ENCODE data around the gene HPSE2.
"Not testable (repeated sequence)": the region's sequence is repeated elsewhere in the genome, so short reads cannot be mapped to it uniquely, and the experiment has no call there.

Gene HPSE2

DNA sequence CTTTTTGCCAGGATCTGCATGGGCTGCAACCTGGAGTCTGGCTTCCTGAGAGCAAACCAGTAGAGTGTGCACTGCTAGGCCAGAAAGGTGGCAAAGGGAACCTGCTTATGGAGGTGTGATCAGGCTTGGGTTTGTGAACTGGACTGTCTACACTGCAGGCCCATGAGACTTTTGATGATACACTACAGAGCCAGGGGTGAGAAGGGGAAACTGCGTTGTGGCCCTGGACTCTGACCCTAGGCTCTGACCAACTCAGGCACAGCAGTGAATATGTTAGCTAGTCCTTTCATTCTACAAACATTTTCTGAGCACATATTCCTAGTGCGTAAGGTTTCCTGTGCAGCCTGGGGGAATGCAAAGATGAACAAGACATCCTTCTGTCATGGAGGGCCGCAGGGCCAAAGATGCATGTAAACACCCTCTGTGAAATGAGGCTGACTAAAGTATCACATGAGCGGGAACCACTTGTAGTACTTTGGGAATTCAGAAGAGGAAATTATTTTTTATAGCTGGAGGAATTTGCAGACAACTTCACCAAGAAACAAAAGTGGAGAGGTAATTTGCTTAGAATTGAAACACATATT lies 725.1 kb downstream of the HPSE2 start:
- no peak overlapping the region for H3K4me3 Mint-ChIP-seq
- H3K4me1 Mint-ChIP-seq: no peaks in the 10 kb centered on the region
- no peaks in the 10 kb centered on the region for H3K36me3 Mint-ChIP-seq
- H3K27ac Mint-ChIP-seq: no peak overlapping the region
- peaks cover 3% of the 10 kb centered on the region for H3K27me3 Mint-ChIP-seq
- no peaks in the 10 kb centered on the region for H3K9me3 Mint-ChIP-seq

- no peaks in the 10 kb centered on the region for H3K9me3 Mint-ChIP-seq
- H3K27ac Mint-ChIP-seq: no peak overlapping the region
- no peaks in the 10 kb centered on the region for H3K36me3 Mint-ChIP-seq
- no peaks in the 10 kb centered on the region for H3K4me1 Mint-ChIP-seq
- peaks cover 3% of the 10 kb centered on the region for H3K27me3 Mint-ChIP-seq
- H3K4me3 Mint-ChIP-seq: no peak overlapping the region
Observed at GRCh38 chr10:98509745-98510144, 725.9 kb downstream of the HPSE2 start.

- H3K9me3 Mint-ChIP-seq, H3K27ac Mint-ChIP-seq, H3K4me1 Mint-ChIP-seq, H3K27me3 Mint-ChIP-seq, H3K36me3 Mint-ChIP-seq, H3K4me3 Mint-ChIP-seq: not testable (repeated sequence)
Observed at GRCh38 chr10:98502535-98502934, 733.1 kb downstream of the HPSE2 start.

DNA sequence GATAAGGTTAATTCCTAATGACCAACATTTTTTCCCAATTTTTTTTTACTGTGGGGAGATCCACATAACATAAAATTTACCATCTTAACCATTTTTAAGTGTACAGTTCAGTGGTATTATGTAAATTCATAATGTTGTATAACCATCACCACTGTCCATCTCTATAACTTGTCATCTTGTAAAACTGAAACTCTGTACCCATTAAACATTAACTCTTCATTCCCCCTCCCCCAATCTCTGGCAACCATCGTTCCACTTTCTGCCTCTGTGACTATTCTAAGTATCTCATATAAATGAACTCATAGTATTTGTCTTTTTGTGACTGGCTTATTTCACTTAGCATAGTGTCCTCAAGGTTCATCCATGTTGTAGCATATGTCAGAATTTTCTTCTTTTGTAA lies 742.9 kb downstream of the HPSE2 start:
- H3K27ac Mint-ChIP-seq: no peak overlapping the region
- peaks cover 18% of the 10 kb centered on the region for H3K9me3 Mint-ChIP-seq
- no peaks in the 10 kb centered on the region for H3K4me1 Mint-ChIP-seq
- no peak overlapping the region for H3K4me3 Mint-ChIP-seq
- peaks cover 5% of the 10 kb centered on the region for H3K36me3 Mint-ChIP-seq
- peaks cover 16% of the 10 kb centered on the region for H3K27me3 Mint-ChIP-seq

DNA sequence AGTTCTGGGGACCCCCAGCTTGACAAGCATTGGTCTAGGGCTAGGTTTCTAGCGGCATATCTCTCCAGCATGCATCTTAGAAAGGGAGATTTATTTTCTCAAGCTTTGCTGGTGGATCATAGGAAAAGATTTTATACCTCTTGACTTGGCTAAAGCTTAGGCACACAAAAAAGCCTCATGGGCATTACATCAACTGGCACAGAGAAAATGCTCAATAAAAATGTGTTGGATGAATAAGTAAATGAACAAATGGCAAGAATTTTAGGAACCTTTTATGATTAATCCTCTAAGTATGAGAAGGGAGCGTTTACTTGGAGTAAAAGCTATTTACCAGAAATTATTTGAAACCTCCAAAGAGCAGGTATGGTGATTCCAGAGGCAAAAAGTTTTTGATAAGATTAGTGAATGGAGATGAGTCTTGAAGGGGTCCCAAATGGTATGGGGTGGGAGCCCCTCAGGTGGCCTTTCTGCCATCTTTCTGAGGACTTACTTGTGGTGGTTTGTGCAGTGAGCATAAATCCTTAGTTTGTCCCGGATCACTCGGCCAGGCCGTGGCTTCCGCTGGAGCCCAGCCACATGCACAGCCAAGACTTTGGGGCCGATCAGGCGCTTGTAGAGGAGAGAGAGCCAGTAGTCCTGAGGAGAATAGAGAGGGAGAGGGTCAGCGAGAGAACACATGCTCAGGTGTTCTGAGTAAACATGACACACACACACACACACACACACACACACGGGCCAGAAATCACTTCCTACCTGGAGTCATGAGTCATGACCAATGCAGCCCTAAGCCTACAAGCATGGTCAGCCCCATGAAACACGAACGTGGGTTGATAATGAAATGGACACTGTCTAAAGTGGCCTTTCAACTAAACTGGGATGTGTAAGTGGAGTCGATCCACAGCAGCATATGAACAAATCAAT lies 745.8 kb downstream of the HPSE2 start:
- H3K4me3 Mint-ChIP-seq: no peak overlapping the region
- H3K27ac Mint-ChIP-seq: no peak overlapping the region
- H3K27me3 Mint-ChIP-seq: peaks cover 20% of the 10 kb centered on the region
- no peaks in the 10 kb centered on the region for H3K36me3 Mint-ChIP-seq
- no peaks in the 10 kb centered on the region for H3K4me1 Mint-ChIP-seq
- peaks cover 5% of the 10 kb centered on the region for H3K9me3 Mint-ChIP-seq

- peaks cover 19% of the 10 kb centered on the region for H3K27me3 Mint-ChIP-seq
- H3K4me3 Mint-ChIP-seq: no peak overlapping the region
Observed at GRCh38 chr10:98488669-98489430, 746.8 kb downstream of the HPSE2 start.

DNA sequence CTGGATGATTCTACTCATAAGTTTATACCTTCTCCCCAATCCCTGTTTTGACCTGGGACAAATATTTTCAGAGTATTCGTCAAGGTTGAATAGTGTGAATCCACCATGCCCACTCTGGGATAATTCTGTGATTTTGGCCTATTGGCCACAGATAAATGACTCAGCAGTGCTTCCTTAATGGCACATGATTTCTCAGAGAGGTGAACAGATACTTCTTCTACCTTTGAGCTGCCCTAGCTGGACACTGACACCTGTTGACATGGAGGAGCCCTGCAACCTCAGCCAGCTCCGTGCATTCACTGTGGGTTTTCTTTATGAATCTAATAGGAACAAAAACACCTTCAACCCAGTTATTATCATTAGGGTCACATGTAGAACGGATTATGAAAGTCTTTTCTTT lies 748.0 kb downstream of the HPSE2 start:
- Mint-ChIP-seq H3K9me3 (no peaks in the 10 kb centered on the region), H3K27ac (no peak overlapping the region), H3K4me1 (no peaks in the 10 kb centered on the region), H3K27me3 (peaks cover 16% of the 10 kb centered on the region), H3K4me3 (no peak overlapping the region), H3K36me3 (no peaks in the 10 kb centered on the region)

More at GRCh38 chr10:98488669-98489430, 746.8 kb downstream of the HPSE2 start:
- Mint-ChIP-seq H3K9me3 (peaks cover under 1% of the 10 kb centered on the region), H3K27ac (no peak overlapping the region), H3K36me3 (no peaks in the 10 kb centered on the region), H3K4me1 (no peaks in the 10 kb centered on the region)

DNA sequence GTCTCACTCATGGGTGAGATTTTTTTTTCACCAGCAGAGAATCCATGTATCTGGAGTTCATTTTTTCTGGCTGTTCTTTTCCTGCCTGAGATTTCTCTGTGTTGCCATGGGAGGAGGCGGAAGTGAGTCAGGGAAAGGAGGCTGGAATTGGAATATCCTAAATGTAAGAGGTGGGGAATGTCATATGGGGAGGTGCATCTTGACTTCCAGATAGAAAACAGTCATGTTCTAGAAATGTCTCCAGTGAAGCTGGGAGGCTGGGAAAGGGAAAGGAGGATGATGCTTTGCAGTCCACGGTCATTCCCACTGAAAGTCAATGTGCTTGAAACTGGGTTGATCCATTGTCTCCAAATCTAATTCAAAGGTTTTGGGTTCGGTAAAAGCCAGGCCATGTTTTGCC lies 749.2 kb downstream of the HPSE2 start:
- Mint-ChIP-seq H3K27me3 (peaks cover 16% of the 10 kb centered on the region), H3K27ac (no peak overlapping the region)

DNA sequence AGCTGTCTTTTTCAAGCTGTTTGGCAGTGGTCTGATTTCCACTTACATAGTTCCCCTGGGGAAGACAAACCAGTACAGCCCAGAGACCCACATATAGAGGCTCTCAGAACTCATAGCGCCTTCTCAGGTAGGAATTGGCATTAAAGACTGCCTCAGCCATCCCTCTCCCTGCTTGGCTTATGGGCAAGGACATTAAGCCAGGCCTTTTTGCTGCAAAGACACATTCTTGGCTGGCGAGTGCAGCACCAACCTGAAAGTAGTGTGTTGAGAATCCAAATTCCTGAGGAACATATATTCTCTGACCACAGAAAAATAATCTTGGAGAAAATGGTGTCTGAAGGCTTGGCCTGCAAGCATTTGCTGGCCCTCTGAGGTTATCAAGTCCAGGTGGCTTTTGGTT lies 749.7 kb downstream of the HPSE2 start:
- Mint-ChIP-seq H3K4me1 (no peaks in the 10 kb centered on the region), H3K27me3 (peaks cover 16% of the 10 kb centered on the region), H3K27ac (no peak overlapping the region), H3K9me3 (no peaks in the 10 kb centered on the region), H3K4me3 (no peak overlapping the region), H3K36me3 (no peaks in the 10 kb centered on the region)

More for the DNA sequence above, 749.2 kb downstream of the HPSE2 start:
- H3K9me3 Mint-ChIP-seq: no peaks in the 10 kb centered on the region
- H3K4me3 Mint-ChIP-seq: no peak overlapping the region
- no peaks in the 10 kb centered on the region for H3K36me3 Mint-ChIP-seq
- no peaks in the 10 kb centered on the region for H3K4me1 Mint-ChIP-seq

DNA sequence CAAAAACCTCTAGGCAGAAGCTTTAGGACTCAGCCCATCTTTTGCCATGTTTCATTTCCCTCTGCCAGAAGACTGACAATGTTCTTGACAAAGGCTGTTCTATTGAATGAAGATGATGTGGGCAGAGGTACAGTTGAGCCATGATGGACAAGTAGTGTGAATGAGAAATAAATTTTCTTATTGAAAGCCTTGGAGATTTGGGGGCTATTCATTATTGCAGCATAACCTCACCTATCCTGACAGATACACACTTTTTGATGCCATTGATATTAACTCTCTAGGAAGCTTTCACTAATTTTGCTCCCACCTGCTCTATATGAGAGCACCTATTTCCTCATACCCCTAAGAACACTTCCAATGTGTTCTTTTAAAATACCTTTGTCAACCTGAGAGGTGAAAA lies 752.0 kb downstream of the HPSE2 start:
- no peak overlapping the region for H3K27ac Mint-ChIP-seq
- no peaks in the 10 kb centered on the region for H3K4me1 Mint-ChIP-seq
- no peak overlapping the region for H3K4me3 Mint-ChIP-seq
- H3K36me3 Mint-ChIP-seq: no peaks in the 10 kb centered on the region
- H3K9me3 Mint-ChIP-seq: no peaks in the 10 kb centered on the region
- H3K27me3 Mint-ChIP-seq: peaks cover 9% of the 10 kb centered on the region

DNA sequence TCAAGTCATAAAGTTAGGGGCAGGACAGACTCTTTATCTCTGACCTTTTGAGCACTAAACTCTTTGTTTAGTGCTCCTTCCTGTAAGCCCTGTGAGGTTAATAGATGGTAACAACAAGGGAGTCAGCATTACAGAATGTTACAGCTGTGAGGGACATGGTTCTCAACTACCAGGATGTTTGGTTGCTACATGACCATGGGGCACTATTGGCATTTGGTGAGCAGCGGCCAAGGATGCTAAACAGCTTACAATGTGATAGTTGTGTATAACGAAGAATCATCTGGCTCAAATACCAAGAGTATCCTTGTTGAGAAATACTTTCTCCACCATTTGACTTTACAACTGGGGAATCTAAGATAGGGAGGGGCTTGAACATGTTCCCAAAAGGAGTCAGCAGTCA lies 753.6 kb downstream of the HPSE2 start:
- Mint-ChIP-seq H3K36me3 (no peaks in the 10 kb centered on the region), H3K4me1 (no peaks in the 10 kb centered on the region), H3K27ac (no peak overlapping the region), H3K9me3 (no peaks in the 10 kb centered on the region), H3K27me3 (peaks cover 3% of the 10 kb centered on the region), H3K4me3 (no peak overlapping the region)

DNA sequence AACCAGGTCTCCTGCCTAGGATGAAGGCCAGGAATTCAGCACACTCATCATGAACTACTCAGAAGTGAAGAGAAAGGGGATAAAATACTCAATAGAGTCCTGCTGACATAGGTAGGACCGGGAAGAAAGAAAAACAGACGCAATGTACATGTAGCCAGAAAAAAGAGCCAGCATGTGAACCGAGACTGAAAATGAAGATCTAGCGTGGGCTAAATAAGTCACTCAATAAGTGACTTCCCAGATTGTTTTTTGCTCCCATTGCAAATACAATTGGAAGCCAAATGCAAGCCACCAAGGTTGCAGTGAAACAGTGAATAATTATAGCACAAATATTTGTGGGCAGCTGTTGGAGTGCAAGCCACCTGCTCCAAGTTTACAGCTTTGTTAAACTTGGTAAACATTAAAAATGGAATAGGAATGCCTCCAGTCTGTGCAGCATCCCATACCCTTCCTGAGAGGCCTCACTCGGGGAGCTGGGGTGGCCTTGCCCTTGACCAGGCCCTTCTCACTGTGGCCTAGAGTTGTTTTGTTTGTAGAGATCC lies 754.2 kb downstream of the HPSE2 start:
- Mint-ChIP-seq H3K9me3 (no peaks in the 10 kb centered on the region), H3K36me3 (no peaks in the 10 kb centered on the region), H3K4me3 (no peak overlapping the region), H3K27ac (no peak overlapping the region), H3K27me3 (peaks cover 1% of the 10 kb centered on the region), H3K4me1 (no peaks in the 10 kb centered on the region)

- Mint-ChIP-seq H3K4me3 (no peak overlapping the region), H3K4me1 (peaks cover 4% of the 10 kb centered on the region), H3K36me3 (no peaks in the 10 kb centered on the region), H3K9me3 (no peaks in the 10 kb centered on the region), H3K27ac (no peak overlapping the region), H3K27me3 (no peaks in the 10 kb centered on the region)
Observed at GRCh38 chr10:98478430-98479222, 757.0 kb downstream of the HPSE2 start.

- H3K4me3 Mint-ChIP-seq: no peak overlapping the region
- H3K9me3 Mint-ChIP-seq: no peaks in the 10 kb centered on the region
- no peak overlapping the region for H3K27ac Mint-ChIP-seq
- no peaks in the 10 kb centered on the region for H3K27me3 Mint-ChIP-seq
- H3K4me1 Mint-ChIP-seq: peaks cover 4% of the 10 kb centered on the region
- no peaks in the 10 kb centered on the region for H3K36me3 Mint-ChIP-seq
Observed at GRCh38 chr10:98477861-98478260, 757.8 kb downstream of the HPSE2 start.

DNA sequence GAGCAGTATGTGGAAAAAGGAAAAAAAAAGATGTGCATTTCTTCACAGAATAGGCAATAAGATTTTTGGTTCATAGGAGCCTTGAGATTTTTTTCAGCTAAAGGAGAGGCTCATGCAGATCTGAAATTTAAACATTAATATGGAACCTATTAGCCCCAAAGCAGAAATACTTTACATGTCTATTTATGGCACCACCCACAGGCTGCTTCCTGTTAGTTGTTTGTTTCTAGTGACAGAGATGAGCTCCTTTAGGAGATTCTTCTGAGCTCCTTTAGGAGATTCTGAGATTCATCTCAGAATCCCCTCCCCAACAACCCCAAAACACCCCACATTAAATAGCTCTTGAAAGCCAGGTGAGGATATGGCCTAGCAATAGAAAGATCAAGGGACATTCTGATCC lies 761.0 kb downstream of the HPSE2 start:
- Mint-ChIP-seq H3K4me1 (peaks cover 4% of the 10 kb centered on the region), H3K9me3 (no peaks in the 10 kb centered on the region), H3K27ac (no peak overlapping the region), H3K4me3 (no peak overlapping the region), H3K27me3 (no peaks in the 10 kb centered on the region), H3K36me3 (no peaks in the 10 kb centered on the region)

Measured in activated naive CD4-positive, alpha-beta T cell treated with anti-CD3 and anti-CD28 coated beads, Interleukin-2, amount 50 U/mL, for 24 hours (primary cell).